ENCODE data around the gene FER.

The FER gene

GRCh38 chr5:108935611-108936010, 187.9 kb downstream of the FER start:
- TF ChIP-seq, protein P1, sequence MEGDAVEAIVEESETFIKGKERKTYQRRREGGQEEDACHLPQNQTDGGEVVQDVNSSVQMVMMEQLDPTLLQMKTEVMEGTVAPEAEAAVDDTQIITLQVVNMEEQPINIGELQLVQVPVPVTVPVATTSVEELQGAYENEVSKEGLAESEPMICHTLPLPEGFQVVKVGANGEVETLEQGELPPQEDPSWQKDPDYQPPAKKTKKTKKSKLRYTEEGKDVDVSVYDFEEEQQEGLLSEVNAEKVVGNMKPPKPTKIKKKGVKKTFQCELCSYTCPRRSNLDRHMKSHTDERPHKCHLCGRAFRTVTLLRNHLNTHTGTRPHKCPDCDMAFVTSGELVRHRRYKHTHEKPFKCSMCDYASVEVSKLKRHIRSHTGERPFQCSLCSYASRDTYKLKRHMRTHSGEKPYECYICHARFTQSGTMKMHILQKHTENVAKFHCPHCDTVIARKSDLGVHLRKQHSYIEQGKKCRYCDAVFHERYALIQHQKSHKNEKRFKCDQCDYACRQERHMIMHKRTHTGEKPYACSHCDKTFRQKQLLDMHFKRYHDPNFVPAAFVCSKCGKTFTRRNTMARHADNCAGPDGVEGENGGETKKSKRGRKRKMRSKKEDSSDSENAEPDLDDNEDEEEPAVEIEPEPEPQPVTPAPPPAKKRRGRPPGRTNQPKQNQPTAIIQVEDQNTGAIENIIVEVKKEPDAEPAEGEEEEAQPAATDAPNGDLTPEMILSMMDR (IDR thresholded peaks at IDR 0.05), result no peak
- H3K27me3 Mint-ChIP-seq (ENCODE audit: low read depth, poor library complexity), result no peaks in the 10 kb centered on the region

DNA sequence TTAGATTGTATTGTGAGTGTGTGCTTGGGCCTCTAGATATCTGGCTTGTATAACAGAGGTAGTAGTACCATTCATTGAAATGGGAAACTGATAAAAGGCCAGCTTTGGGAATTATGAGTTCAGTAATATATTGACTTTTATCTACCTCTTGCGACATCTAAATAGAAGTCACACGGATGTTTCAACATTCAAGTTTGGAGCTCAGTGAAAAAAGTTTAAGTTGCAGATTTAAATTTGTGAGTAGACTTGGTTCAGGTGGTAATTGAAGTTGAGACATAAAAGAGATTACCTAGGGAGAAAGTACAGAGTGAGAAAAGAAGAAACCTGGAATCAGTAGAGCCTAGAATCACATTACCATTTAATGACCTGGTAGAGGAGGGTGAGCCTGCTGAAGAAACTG, 189.5 kb downstream of the FER start:
- Mint-ChIP-seq H3K4me3 (no peak overlapping the region), H3K36me3 (ENCODE audit: low read depth) (peaks cover 19% of the 10 kb centered on the region), H3K9me3 (peaks cover 19% of the 10 kb centered on the region), H3K4me1 (peaks cover 7% of the 10 kb centered on the region), H3K27ac (no peak overlapping the region), H3K27me3 (ENCODE audit: low read depth, poor library complexity) (no peaks in the 10 kb centered on the region)
- no peak for DNase-seq
- TF ChIP-seq, protein P1 (IDR thresholded peaks at IDR 0.05), result no peak

More at GRCh38 chr5:108935611-108936010, 187.9 kb downstream of the FER start:
- peaks cover 22% of the 10 kb centered on the region for H3K9me3 Mint-ChIP-seq
- H3K27ac Mint-ChIP-seq, result no peak overlapping the region
- H3K4me1 Mint-ChIP-seq, result no peaks in the 10 kb centered on the region
- DNase-seq, result no peak
- peaks cover 32% of the 10 kb centered on the region for H3K36me3 Mint-ChIP-seq (ENCODE audit: low read depth)
- no peak overlapping the region for H3K4me3 Mint-ChIP-seq

GRCh38 chr5:108940506-108940905, 192.8 kb downstream of the FER start:
- no peaks in the 10 kb centered on the region for H3K27me3 Mint-ChIP-seq (ENCODE audit: low read depth, poor library complexity)
- no peaks in the 10 kb centered on the region for H3K9me3 Mint-ChIP-seq

DNA sequence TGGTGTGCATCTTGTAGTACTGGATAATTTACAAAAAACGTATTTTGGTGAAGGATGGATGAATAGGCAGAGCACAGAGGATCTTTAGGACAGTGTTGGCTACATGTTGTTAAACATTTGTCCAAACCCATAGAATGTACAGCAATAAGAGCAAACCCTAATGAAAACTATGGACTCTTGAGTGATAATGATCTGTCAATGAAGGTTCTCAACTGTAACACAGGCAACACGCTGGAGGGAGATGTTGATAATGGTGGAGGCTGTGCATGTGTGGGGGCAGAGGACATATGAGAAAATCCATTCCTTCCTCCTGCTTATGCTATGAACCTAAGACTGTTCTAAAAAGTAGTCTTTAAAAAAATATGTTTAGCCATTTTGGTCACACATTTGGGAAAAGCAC, 194.0 kb downstream of the FER start:
- Mint-ChIP-seq H3K4me1 (peaks cover 7% of the 10 kb centered on the region), H3K4me3 (no peak overlapping the region), H3K9me3 (no peaks in the 10 kb centered on the region), H3K27ac (no peak overlapping the region), H3K36me3 (ENCODE audit: low read depth) (no peaks in the 10 kb centered on the region), H3K27me3 (ENCODE audit: low read depth, poor library complexity) (no peaks in the 10 kb centered on the region)
- TF ChIP-seq, protein P1 (IDR thresholded peaks at IDR 0.05), result no peak
- DNase-seq, result no peak

More at GRCh38 chr5:108940506-108940905, 192.8 kb downstream of the FER start:
- peaks cover 7% of the 10 kb centered on the region for H3K4me1 Mint-ChIP-seq
- no peak for DNase-seq
- TF ChIP-seq, protein P1 (IDR thresholded peaks at IDR 0.05), result no peak
- H3K27ac Mint-ChIP-seq, result no peak overlapping the region
- H3K36me3 Mint-ChIP-seq (ENCODE audit: low read depth), result no peaks in the 10 kb centered on the region
- no peak overlapping the region for H3K4me3 Mint-ChIP-seq

GRCh38 chr5:108942701-108943100, 195.0 kb downstream of the FER start:
- Mint-ChIP-seq H3K4me1 (peaks cover 7% of the 10 kb centered on the region), H3K36me3 (ENCODE audit: low read depth) (no peaks in the 10 kb centered on the region), H3K27me3 (ENCODE audit: low read depth, poor library complexity) (no peaks in the 10 kb centered on the region), H3K9me3 (no peaks in the 10 kb centered on the region), H3K4me3 (no peak overlapping the region), H3K27ac (no peak overlapping the region)
- TF ChIP-seq, protein P1 (IDR thresholded peaks at IDR 0.05), result no peak
- no peak for DNase-seq

GRCh38 chr5:108945094-108945493, 197.4 kb downstream of the FER start:
- Mint-ChIP-seq H3K27ac (no peak overlapping the region), H3K27me3 (ENCODE audit: low read depth, poor library complexity) (no peaks in the 10 kb centered on the region), H3K4me3 (no peak overlapping the region), H3K4me1 (peaks cover 7% of the 10 kb centered on the region), H3K9me3 (no peaks in the 10 kb centered on the region), H3K36me3 (ENCODE audit: low read depth) (no peaks in the 10 kb centered on the region)
- TF ChIP-seq, protein P1 (IDR thresholded peaks at IDR 0.05), result no peak
- DNase-seq, result no peak

All from nephron progenitor cell (in vitro differentiated cells).